Endothelial cell of umbilical vein (primary cell): ENCODE measurements around the gene BEST2. TPM values are rescaled to one million over a fixed set of nuclear protein-coding genes. Genes with fewer than 3 reads are reported as not detected.

Source experiments
- BruUV-seq: library from RNA; stranded (reverse); fragments of 400-500 nt; replicated peaks from 2 replicates; lab custom pipeline; 2021; lab: Mats Ljungman, UMichigan
- CTCF ChIA-PET: fragments of 300-600, 350-600 bp; sonication (Branson Sonifier 250); formaldehyde crosslinking; loops from one replicate; lab custom pipeline; 2021; ENCODE audit warnings: antibody characterized with exemption, inconsistent platforms; lab: Charles Lee
- POLR2A ChIA-PET: fragments of 300-600, 350-600 bp; sonication (Branson Sonifier 250); formaldehyde crosslinking; loops from one replicate; lab custom pipeline; 2021; ENCODE audit warnings: antibody characterized with exemption, inconsistent platforms; lab: Charles Lee
- DNase-seq: peaks from one replicate; pipeline ENCODE4 v3.0.0-alpha.2; 2011; ENCODE audit warnings: low read depth, low spot score
- FAIRE-seq: peaks from 2 replicates; lab custom pipeline; 2011; peaks lifted over from hg19 to GRCh38; lab: Jason Lieb, UNC
- H2AFZ ChIP-seq: 2 replicates; pipeline ENCODE4 v1.6.0; 2012; ENCODE audit warnings: low read depth, low read length, control low read depth, inconsistent platforms
- H3K27ac ChIP-seq: 2 replicates; pipeline ENCODE4 v1.5.1; 2011; ENCODE audit warnings: low read depth, mild to moderate bottlenecking, control low read depth, low read length, moderate library complexity; ENCODE audit not compliant: insufficient read depth
- H3K27me3 ChIP-seq, 2 experiments: 2 replicates each; pipeline versions ENCODE4 v1.6.0 to v1.6.1; 2011; ENCODE audit warnings: low read length in 2 of 2, mixed read lengths in 1 of 2; ENCODE audit not compliant: control insufficient read depth in 2 of 2, insufficient read depth in 2 of 2
- H3K36me3 ChIP-seq, 2 experiments: 2 replicates in 1 of 2; 3 replicates in 1 of 2; pipeline ENCODE4 v1.5.1; 2011; ENCODE audit warnings: low read length in 2 of 2, mild to moderate bottlenecking in 1 of 2, moderate library complexity in 1 of 2; ENCODE audit not compliant: control insufficient read depth in 2 of 2, insufficient read depth in 2 of 2; ENCODE audit errors: extremely low read depth in 1 of 2
- H3K4me1 ChIP-seq: 3 replicates; pipeline ENCODE4 v1.5.1; 2011; ENCODE audit warnings: mild to moderate bottlenecking, low read length; ENCODE audit not compliant: control insufficient read depth, insufficient read depth; ENCODE audit errors: extremely low read depth
- H3K4me2 ChIP-seq: 2 replicates; pipeline ENCODE4 v1.6.1; 2011; ENCODE audit warnings: low read length, control low read depth, mixed read lengths; ENCODE audit not compliant: insufficient read depth
- H3K4me3 ChIP-seq, 3 experiments: fragments of 200-600 bp in 1 of 3; sonication (generic), shearing (Covaris generic) in 1 of 3; replicated peaks in 1 of 3; 2 replicates each; pipeline ENCODE4 v1.5.1; 2011 to 2016; ENCODE audit warnings: control low read depth in 3 of 3, low read length in 3 of 3, mild to moderate bottlenecking in 2 of 3, inconsistent platforms in 1 of 3, low read depth in 1 of 3, moderate library complexity in 1 of 3; ENCODE audit not compliant: insufficient read depth in 1 of 3
- H3K79me2 ChIP-seq: 2 replicates; pipeline ENCODE4 v1.6.0; 2012; ENCODE audit warnings: low read length, inconsistent platforms; ENCODE audit not compliant: control insufficient read depth, insufficient read depth
- H3K9ac ChIP-seq: replicated peaks from 2 replicates; pipeline ENCODE3; 2011; ENCODE audit warnings: low read length, control low read depth; ENCODE audit not compliant: insufficient read depth; ENCODE audit errors: extremely low read depth
- H3K9me1 ChIP-seq: replicated peaks from 3 replicates; pipeline ENCODE4 v1.6.0; 2011; ENCODE audit warnings: mild to moderate bottlenecking, low read length; ENCODE audit not compliant: control insufficient read depth, insufficient read depth; ENCODE audit errors: extremely low read depth
- H3K9me3 ChIP-seq: replicated peaks from 2 replicates; pipeline ENCODE4 v1.5.1; 2012; ENCODE audit warnings: low read length, inconsistent platforms; ENCODE audit not compliant: control insufficient read depth, insufficient read depth
- H4K20me1 ChIP-seq: replicated peaks from 2 replicates; pipeline ENCODE3; 2011; ENCODE audit warnings: mild to moderate bottlenecking, low read length; ENCODE audit not compliant: control insufficient read depth, insufficient read depth; ENCODE audit errors: extremely low read depth
- CTCF ChIP-seq, 2 donors: IDR thresholded peaks; 1 replicate in 1 of 2; 2 replicates in 1 of 2; pipeline ENCODE4 v1.5.1; 2011; ENCODE audit warnings: low read length in 2 of 2, mild to moderate bottlenecking in 2 of 2, moderate library complexity in 2 of 2, control low read depth in 1 of 2, inconsistent platforms in 1 of 2, low read depth in 1 of 2; ENCODE audit not compliant: insufficient read depth in 1 of 2; ENCODE audit errors: extremely low read depth in 1 of 2
- EZH2 ChIP-seq: IDR thresholded peaks from 2 replicates; pipeline ENCODE4 v1.6.1; 2012; ENCODE audit warnings: borderline replicate concordance, low read depth, mild to moderate bottlenecking, moderate library complexity, low read length, inconsistent platforms; ENCODE audit not compliant: severe bottlenecking
- FOS ChIP-seq: IDR thresholded peaks from 2 replicates; pipeline ENCODE4 v1.6.1; 2011; ENCODE audit warnings: mild to moderate bottlenecking, low read length, moderate library complexity, borderline replicate concordance; ENCODE audit not compliant: insufficient read depth
- GATA2 ChIP-seq: IDR thresholded peaks from 2 replicates; pipeline ENCODE4 v1.7.0; 2011; ENCODE audit warnings: low read depth, mild to moderate bottlenecking, moderate library complexity, mixed read lengths, low read length; ENCODE audit not compliant: insufficient read length, insufficient read depth
- JUN ChIP-seq: IDR thresholded peaks from 2 replicates; pipeline ENCODE4 v1.6.1; 2011; ENCODE audit warnings: borderline replicate concordance, low read depth; ENCODE audit not compliant: insufficient read length, insufficient read depth
- MAX ChIP-seq: IDR thresholded peaks from 2 replicates; pipeline ENCODE4 v1.6.1; 2011; ENCODE audit not compliant: insufficient read depth, insufficient read length
- MYC ChIP-seq: IDR thresholded peaks from one replicate; pipeline ENCODE4 v1.6.1; 2011; ENCODE audit warnings: mild to moderate bottlenecking, low read depth, low read length
- POLR2A ChIP-seq: IDR thresholded peaks from 2 replicates; pipeline ENCODE4 v1.6.1; 2012; ENCODE audit warnings: low read depth, mild to moderate bottlenecking, control low read depth, low read length
- POLR2AphosphoS5 ChIP-seq: IDR thresholded peaks from 2 replicates; pipeline ENCODE4 v1.6.1; 2012; ENCODE audit warnings: low read depth, mild to moderate bottlenecking, control low read depth, low read length, moderate library complexity; ENCODE audit not compliant: insufficient read depth
- dilution Hi-C: fragments of 300-500 bp; cut with MboI; formaldehyde crosslinking; loops from one replicate; pipeline ENCODE4 v1.15.0; 2019; ENCODE audit warnings: low sequenced_read_pairs; ENCODE audit not compliant: extremely low pct_ligation_motif_present
- intact Hi-C: fragments of 100-400 bp; cut with micrococcal nuclease; formaldehyde crosslinking; loops from one replicate; pipeline ENCODE4 v1.10.0; 2022
- polyA plus RNA-seq, 4 experiments: library from polyadenylated mRNA; depleted of rRNA in 3 of 4; stranded (reverse) in 3 of 4; unstranded in 1 of 4; fragments of >200 nt; gene quantifications; 2 replicates each; pipeline versions ENCODE4 v1.2.1 to v1.2.3, GENCODE V29; 2011 to 2012; ENCODE audit warnings: missing spikeins in 1 of 4
- total RNA-seq: library from RNA; stranded (reverse); gene quantifications from 2 replicates; pipeline ENCODE4 v1.2.3, GENCODE V29; 2021

BEST2 gene
- total and polyA plus RNA-seq, 2 donors (not counting 3 experiments of a cell fraction or from before 2014, with no cell fraction given) = not detected

- TF ChIP-seq MAX (no peak), POLR2A (no peak), FOS (no peak), CTCF (IDR thresholded peaks at IDR 0.05; ENCODE audit: extremely low read depth in 1 of 2, insufficient read depth in 1 of 2, low read depth in 1 of 2, low read length in 2 of 2) (no peak), MYC (no peak), GATA2 (no peak), EZH2 (no peak), POLR2AphosphoS5 (no peak), JUN (no peak)
- no peaks in the 10 kb centered on the region for H3K9me1 ChIP-seq
- BruUV-seq = no TSS peak
- intact Hi-C loops = loop anchor here (5.0 kb wide), 1 partner anchor 377 kb away; no protein-coding TSS in a partner anchor
- H3K4me1 ChIP-seq = peaks cover 10% of the 10 kb centered on the region
- dilution Hi-C loops = no loop called here
- H3K27me3 ChIP-seq = no peaks in the 10 kb centered on the region
- ChIA-PET CTCF (interaction anchor here (0.9 to 4.5 kb wide), 3 partner anchors 37 to 128 kb away, joined by 3 to 38 read pairs (median 5); no protein-coding TSS in a partner anchor), POLR2A (interaction anchor here (0.6 kb wide), 1 partner anchor 21 kb away, joined by 5 read pairs; no protein-coding TSS in a partner anchor)
- peak overlapping the region; percentile 81 for H3K4me2 ChIP-seq
- H2AFZ ChIP-seq = no peak overlapping the region
- peak overlapping the region; percentile 78 for H3K9ac ChIP-seq
- no peaks in the 10 kb centered on the region for H3K9me3 ChIP-seq
- no peaks in the 10 kb centered on the region for H4K20me1 ChIP-seq
- H3K79me2 ChIP-seq = peaks cover 72% of the 10 kb centered on the region
- DNase-seq (no peak), FAIRE-seq (no peak)
- no peak overlapping the region for H3K27ac ChIP-seq
- H3K36me3 ChIP-seq = peaks cover 9 to 16% of the 10 kb centered on the region in 2 experiments
- peak overlapping the region in 2 of 3 experiments; percentile 62 to 88 for H3K4me3 ChIP-seq
These were observed 31.3 kb upstream of the BEST2 start for GRCh38 chr19:12720296-12720695.
